Ishikawa (cell line): ENCODE results near the gene FN3KRP.

Experiments
- CEBPB ChIP-seq: IDR thresholded peaks from 2 replicates; pipeline ENCODE4 v1.6.1; 2012
- CREB1 ChIP-seq: IDR thresholded peaks from 2 replicates; pipeline ENCODE4 v1.6.1; 2012; ENCODE audit warnings: low read depth
- EP300 ChIP-seq: IDR thresholded peaks from 2 replicates; pipeline ENCODE4 v1.6.1; 2012; ENCODE audit warnings: borderline replicate concordance
- FOXM1 ChIP-seq: IDR thresholded peaks from 2 replicates; pipeline ENCODE4 v1.6.1; 2012; ENCODE audit warnings: low read depth, borderline replicate concordance
- NFIC ChIP-seq: IDR thresholded peaks from 2 replicates; pipeline ENCODE4 v1.6.1; 2012
- RAD21 ChIP-seq: IDR thresholded peaks from 2 replicates; pipeline ENCODE4 v1.6.1; 2012; ENCODE audit warnings: low read depth
- REST ChIP-seq: IDR thresholded peaks from 2 replicates; pipeline ENCODE4 v1.6.1; 2012; ENCODE audit warnings: low read depth, mild to moderate bottlenecking
- TAF1 ChIP-seq: IDR thresholded peaks from 2 replicates; pipeline ENCODE4 v1.6.1; 2012; ENCODE audit warnings: low read depth, mild to moderate bottlenecking
- TCF12 ChIP-seq: IDR thresholded peaks from 2 replicates; pipeline ENCODE4 v1.6.1; 2012; ENCODE audit warnings: low read depth
- TEAD4 ChIP-seq: IDR thresholded peaks from 2 replicates; pipeline ENCODE4 v1.6.1; 2012
- YY1 ChIP-seq: IDR thresholded peaks from 2 replicates; pipeline ENCODE4 v1.6.1; 2012; ENCODE audit warnings: low read depth
- ZBTB7A ChIP-seq: IDR thresholded peaks from 2 replicates; pipeline ENCODE4 v1.6.1; 2012; ENCODE audit warnings: low read depth
- TF ChIP-seq, protein P1 (sequence below): IDR thresholded peaks from 2 replicates; pipeline ENCODE4 v1.6.1; 2012
- TF ChIP-seq, protein P2 (sequence below): IDR thresholded peaks from 2 replicates; pipeline ENCODE4 v1.6.1; 2012

DNA sequence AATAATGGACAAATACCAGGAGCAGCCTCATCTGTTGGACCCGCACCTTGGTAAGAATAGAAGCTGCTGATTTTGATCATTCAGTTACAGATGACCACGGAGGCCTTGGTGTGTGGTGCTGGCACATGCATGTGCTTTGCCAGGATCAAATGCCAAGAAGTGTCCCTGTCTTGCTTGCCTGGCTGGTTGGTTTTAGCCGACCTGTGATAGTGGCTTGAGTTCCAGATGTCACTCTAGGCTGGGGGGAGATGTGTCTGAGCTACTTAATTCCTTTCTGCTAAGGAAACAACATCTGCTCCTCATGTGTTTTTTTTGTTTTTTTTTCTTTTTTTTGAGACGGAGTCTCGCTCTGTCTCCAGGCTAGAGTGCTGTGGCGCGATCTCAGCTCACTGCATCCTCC lies 39.7 kb downstream of the FN3KRP start:
- no peak for TF ChIP-seq ZBTB7A
- TF ChIP-seq TAF1, result no peak
- no peak for TF ChIP-seq EP300
- TF ChIP-seq YY1, result no peak
- TF ChIP-seq NFIC, result no peak
- no peak for TF ChIP-seq FOXM1
- TF ChIP-seq CREB1, result no peak
- no peak for TF ChIP-seq CEBPB
- TF ChIP-seq, protein P1, sequence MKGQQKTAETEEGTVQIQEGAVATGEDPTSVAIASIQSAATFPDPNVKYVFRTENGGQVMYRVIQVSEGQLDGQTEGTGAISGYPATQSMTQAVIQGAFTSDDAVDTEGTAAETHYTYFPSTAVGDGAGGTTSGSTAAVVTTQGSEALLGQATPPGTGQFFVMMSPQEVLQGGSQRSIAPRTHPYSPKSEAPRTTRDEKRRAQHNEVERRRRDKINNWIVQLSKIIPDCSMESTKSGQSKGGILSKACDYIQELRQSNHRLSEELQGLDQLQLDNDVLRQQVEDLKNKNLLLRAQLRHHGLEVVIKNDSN, result no peak
- TF ChIP-seq, protein P2, sequence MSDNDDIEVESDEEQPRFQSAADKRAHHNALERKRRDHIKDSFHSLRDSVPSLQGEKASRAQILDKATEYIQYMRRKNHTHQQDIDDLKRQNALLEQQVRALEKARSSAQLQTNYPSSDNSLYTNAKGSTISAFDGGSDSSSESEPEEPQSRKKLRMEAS, result no peak
- no peak for TF ChIP-seq TCF12
- no peak for TF ChIP-seq RAD21
- no peak for TF ChIP-seq REST
- no peak for TF ChIP-seq TEAD4
